Omental fat pad (tissue), 4 donors: Measurements from ENCODE around the gene STX7. TPM values are rescaled to one million over a fixed set of nuclear protein-coding genes. Genes with fewer than 3 reads are reported as not detected.

Experiments
- ATAC-seq: fragments of 150-250 bp; one replicate; pipeline ENCODE4 v1.9.1; 2016; ENCODE audit warnings: mild to moderate bottlenecking, moderate library complexity; ENCODE audit not compliant: low FRiP score
- DNase-seq: peaks from one replicate; pipeline ENCODE4 v3.0.0-alpha.2; 2019; ENCODE audit warnings: low spot score
- CTCF ChIP-seq, 3 donors: fragments of 450-650 bp; IDR thresholded peaks; one replicate each; pipeline ENCODE4 v1.5.1; 2016 to 2017; ENCODE audit warnings: antibody characterized with exemption in 3 of 3, mild to moderate bottlenecking in 3 of 3, moderate library complexity in 2 of 3
- total RNA-seq, 4 donors: library from RNA; depleted of rRNA; stranded (reverse); fragments of >200 nt; gene quantifications; one replicate each; pipeline ENCODE4 v1.1.0, GENCODE V29; 2016

STX7 gene
- total RNA-seq, 4 donors from 2014 or later: 36.1 to 78.3 (median 48.2) TPM

GRCh38 chr6:132520953-132521352, 8.0 kb upstream of the STX7 start:
- ATAC-seq (peak; percentile 57), DNase-seq (no peak)

GRCh38 chr6:132515386-132515785, 2.5 kb upstream of the STX7 start:
- no peak for ATAC-seq
- TF ChIP-seq CTCF (IDR thresholded peaks at IDR 0.05): no peak
- no peak for DNase-seq

More at GRCh38 chr6:132520953-132521352, 8.0 kb upstream of the STX7 start:
- TF ChIP-seq CTCF (IDR thresholded peaks at IDR 0.05): no peak

GRCh38 chr6:132513831-132514545, 1.1 kb upstream of the STX7 start:
- TF ChIP-seq CTCF (IDR thresholded peaks at IDR 0.05): no peak
- no peak for DNase-seq
- ATAC-seq: no peak

GRCh38 chr6:132512342-132512637, 626 bp downstream of the STX7 start:
- ATAC-seq: no peak
- DNase-seq: no peak

GRCh38 chr6:132511831-132512220, 1.1 kb downstream of the STX7 start:
- ATAC-seq (no peak), DNase-seq (no peak)
- TF ChIP-seq CTCF (IDR thresholded peaks at IDR 0.05): no peak

More at GRCh38 chr6:132512342-132512637, 626 bp downstream of the STX7 start:
- TF ChIP-seq CTCF (IDR thresholded peaks at IDR 0.05): no peak

GRCh38 chr6:132511210-132511830, 1.6 kb downstream of the STX7 start:
- no peak for DNase-seq
- ATAC-seq: no peak
- TF ChIP-seq CTCF (IDR thresholded peaks at IDR 0.05): no peak
